ENCODE data around the gene TRAFD1. TPM values are rescaled to one million over a fixed set of nuclear protein-coding genes. Genes with fewer than 3 reads are reported as not detected.

Gene TRAFD1
- total and polyA plus RNA-seq, 9 of the 15 experiments (the other 6 are each of a cell fraction or from before 2014, with no cell fraction given), result 41.3 to 85.5 (median 54.5) TPM

DNA sequence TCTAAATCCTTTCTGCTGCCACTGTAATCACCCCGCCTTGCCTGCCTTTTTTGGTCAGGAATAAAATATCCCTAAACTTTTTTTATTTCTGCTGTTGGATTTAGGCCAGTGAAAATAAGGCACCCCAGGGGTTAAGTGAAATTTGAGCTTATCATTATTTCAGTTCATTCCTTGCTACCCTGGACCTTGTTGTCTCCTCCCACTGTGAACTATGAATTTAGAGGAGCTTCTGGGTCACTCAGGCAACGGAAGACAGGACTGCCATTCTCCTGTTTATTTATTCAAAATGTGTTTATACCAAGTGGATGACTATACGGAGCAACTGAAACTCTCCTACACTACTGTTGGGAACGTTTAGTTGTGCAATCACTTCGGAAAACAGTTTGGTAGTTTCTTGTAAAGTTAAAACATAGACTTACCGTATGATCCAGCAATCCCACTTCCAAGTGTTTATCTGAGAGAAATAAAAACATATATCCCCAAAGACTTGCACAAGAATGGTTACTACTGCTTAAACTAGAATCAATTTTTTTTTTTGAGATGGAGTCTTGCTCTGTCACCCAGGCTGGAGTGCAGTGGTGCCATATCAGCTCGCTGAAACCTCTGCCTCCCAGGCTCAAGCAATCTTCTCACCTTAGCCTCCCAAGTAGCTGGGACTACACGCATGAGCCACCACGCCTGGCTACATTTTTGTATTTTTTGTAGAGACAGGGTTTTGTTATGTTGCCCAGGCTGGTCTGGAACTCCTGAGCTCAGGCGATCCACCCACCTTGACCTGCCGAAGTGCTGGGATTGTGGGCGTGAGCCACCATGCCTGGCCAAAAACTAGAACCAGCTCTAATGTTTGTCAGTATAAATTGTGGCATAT, 2.3 kb upstream of the TRAFD1 start:
- WGBS (ENCODE audit: insufficient coverage, low coverage, missing lambda C conversion rate), result 6% methylated on average over 12 of the region's 12 CpGs
- Histone ChIP-seq H3K9me1 (ENCODE audit: control insufficient read depth, insufficient read depth, low read length) (no peaks in the 10 kb centered on the region), H2AFZ (ENCODE audit: low read depth, low read length) (peak overlapping the region; percentile 87), H3K9ac (ENCODE audit: insufficient read depth in 1 of 2, low read depth in 2 of 2, low read length in 2 of 2) (peak overlapping the region; percentile 47 to 85; a peak in 3 of 4 replicates), H3K36me3 (ENCODE audit: control insufficient read depth, insufficient read depth, low read length) (no peaks in the 10 kb centered on the region), H3K27me3 (ENCODE audit: control insufficient read depth in 2 of 2, insufficient read depth in 2 of 2, low read length in 2 of 2) (no peaks in the 10 kb centered on the region), H4K20me1 (replicated peaks; ENCODE audit: control insufficient read depth, insufficient read depth, low read length) (no peaks in the 10 kb centered on the region), H3K4me2 (ENCODE audit: insufficient read depth, low read length) (peak overlapping the region; percentile 76), H3K27ac (ENCODE audit: extremely low read depth, low read depth, low read length) (peak overlapping the region; percentile 56), H3K79me2 (ENCODE audit: control insufficient read depth, insufficient read depth, low read length) (peaks cover 25% of the 10 kb centered on the region), H3K4me3 (peak overlapping the region; percentile 5; the same call in 1 of the 2 replicates), H3K9me3 (replicated peaks; ENCODE audit: control insufficient read depth, insufficient read depth, low read depth, low read length) (no peaks in the 10 kb centered on the region), H3K4me1 (replicated peaks in 1 of 2; ENCODE audit: control insufficient read depth in 2 of 2, insufficient read depth in 2 of 2, low read length in 2 of 2) (peaks cover 30 to 43% of the 10 kb centered on the region in 2 experiments)
- in situ Hi-C loops (cut with MboI), result no loop called here
- FAIRE-seq (peak; percentile 69), ATAC-seq (peak; percentile 37), DNase-seq (ENCODE audit: extremely low read depth in 1 of 4, low spot score in 3 of 4) (peak in 3 of 4 experiments; percentile 35 to 77 (median 52))
- POLR2A ChIA-PET, result interaction anchor here (0.6 to 1.9 kb wide), 11 partner anchors 10 to 819 kb away, joined by 3 to 13 read pairs (median 3); partner anchors contain the start of genes MAPKAPK5 and NAA25
- intact Hi-C loops (cut with micrococcal nuclease), result no loop called here
- CTCF ChIA-PET (ENCODE audit: low intra/inter-chr PET ratio), result no interaction called here
- BruUV-seq (replicated peaks), result no TSS peak
- TF ChIP-seq, protein P1, sequence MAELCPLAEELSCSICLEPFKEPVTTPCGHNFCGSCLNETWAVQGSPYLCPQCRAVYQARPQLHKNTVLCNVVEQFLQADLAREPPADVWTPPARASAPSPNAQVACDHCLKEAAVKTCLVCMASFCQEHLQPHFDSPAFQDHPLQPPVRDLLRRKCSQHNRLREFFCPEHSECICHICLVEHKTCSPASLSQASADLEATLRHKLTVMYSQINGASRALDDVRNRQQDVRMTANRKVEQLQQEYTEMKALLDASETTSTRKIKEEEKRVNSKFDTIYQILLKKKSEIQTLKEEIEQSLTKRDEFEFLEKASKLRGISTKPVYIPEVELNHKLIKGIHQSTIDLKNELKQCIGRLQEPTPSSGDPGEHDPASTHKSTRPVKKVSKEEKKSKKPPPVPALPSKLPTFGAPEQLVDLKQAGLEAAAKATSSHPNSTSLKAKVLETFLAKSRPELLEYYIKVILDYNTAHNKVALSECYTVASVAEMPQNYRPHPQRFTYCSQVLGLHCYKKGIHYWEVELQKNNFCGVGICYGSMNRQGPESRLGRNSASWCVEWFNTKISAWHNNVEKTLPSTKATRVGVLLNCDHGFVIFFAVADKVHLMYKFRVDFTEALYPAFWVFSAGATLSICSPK (IDR thresholded peaks at IDR 0.05; ENCODE audit: borderline replicate concordance), result 0 out of 2 replicates have a peak, but pooled peaks have one; percentile 28
- TF ChIP-seq RBFOX2 (IDR thresholded peaks at IDR 0.05; ENCODE audit: low read depth, low read length) (no peak), HDAC2 (IDR thresholded peaks at IDR 0.05) (no peak), FOSL1 (tag; conservative IDR thresholded peaks at IDR 0.05) (0 out of 2 replicates have a peak, but pooled peaks have one; percentile 14), RFX1 (IDR thresholded peaks at IDR 0.05) (peak; percentile 69), L3MBTL2 (IDR thresholded peaks at IDR 0.05) (peak; percentile 28; the same call in 1 of the 2 replicates), ZKSCAN8 (CRISPR knock-in tag; IDR thresholded peaks at IDR 0.05) (0 out of 2 replicates have a peak, but pooled peaks have one; percentile 9)
- TF ChIP-seq, protein P2, sequence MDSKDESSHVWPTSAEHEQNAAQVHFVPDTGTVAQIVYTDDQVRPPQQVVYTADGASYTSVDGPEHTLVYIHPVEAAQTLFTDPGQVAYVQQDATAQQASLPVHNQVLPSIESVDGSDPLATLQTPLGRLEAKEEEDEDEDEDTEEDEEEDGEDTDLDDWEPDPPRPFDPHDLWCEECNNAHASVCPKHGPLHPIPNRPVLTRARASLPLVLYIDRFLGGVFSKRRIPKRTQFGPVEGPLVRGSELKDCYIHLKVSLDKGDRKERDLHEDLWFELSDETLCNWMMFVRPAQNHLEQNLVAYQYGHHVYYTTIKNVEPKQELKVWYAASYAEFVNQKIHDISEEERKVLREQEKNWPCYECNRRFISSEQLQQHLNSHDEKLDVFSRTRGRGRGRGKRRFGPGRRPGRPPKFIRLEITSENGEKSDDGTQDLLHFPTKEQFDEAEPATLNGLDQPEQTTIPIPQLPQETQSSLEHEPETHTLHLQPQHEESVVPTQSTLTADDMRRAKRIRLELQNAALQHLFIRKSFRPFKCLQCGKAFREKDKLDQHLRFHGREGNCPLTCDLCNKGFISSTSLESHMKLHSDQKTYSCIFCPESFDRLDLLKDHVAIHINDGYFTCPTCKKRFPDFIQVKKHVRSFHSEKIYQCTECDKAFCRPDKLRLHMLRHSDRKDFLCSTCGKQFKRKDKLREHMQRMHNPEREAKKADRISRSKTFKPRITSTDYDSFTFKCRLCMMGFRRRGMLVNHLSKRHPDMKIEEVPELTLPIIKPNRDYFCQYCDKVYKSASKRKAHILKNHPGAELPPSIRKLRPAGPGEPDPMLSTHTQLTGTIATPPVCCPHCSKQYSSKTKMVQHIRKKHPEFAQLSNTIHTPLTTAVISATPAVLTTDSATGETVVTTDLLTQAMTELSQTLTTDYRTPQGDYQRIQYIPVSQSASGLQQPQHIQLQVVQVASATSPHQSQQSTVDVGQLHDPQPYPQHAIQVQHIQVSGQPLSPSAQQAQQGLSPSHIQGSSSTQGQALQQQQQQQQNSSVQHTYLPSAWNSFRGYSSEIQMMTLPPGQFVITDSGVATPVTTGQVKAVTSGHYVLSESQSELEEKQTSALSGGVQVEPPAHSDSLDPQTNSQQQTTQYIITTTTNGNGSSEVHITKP (IDR thresholded peaks at IDR 0.05; ENCODE audit: partially characterized antibody), result peak; percentile 56
- TF ChIP-seq, protein P3, sequence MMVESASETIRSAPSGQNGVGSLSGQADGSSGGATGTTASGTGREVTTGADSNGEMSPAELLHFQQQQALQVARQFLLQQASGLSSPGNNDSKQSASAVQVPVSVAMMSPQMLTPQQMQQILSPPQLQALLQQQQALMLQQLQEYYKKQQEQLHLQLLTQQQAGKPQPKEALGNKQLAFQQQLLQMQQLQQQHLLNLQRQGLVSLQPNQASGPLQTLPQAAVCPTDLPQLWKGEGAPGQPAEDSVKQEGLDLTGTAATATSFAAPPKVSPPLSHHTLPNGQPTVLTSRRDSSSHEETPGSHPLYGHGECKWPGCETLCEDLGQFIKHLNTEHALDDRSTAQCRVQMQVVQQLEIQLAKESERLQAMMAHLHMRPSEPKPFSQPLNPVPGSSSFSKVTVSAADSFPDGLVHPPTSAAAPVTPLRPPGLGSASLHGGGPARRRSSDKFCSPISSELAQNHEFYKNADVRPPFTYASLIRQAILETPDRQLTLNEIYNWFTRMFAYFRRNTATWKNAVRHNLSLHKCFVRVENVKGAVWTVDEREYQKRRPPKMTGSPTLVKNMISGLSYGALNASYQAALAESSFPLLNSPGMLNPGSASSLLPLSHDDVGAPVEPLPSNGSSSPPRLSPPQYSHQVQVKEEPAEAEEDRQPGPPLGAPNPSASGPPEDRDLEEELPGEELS (CRISPR knock-in tag; IDR thresholded peaks at IDR 0.05; ENCODE audit: borderline replicate concordance), result no peak
- TF ChIP-seq, protein P4, sequence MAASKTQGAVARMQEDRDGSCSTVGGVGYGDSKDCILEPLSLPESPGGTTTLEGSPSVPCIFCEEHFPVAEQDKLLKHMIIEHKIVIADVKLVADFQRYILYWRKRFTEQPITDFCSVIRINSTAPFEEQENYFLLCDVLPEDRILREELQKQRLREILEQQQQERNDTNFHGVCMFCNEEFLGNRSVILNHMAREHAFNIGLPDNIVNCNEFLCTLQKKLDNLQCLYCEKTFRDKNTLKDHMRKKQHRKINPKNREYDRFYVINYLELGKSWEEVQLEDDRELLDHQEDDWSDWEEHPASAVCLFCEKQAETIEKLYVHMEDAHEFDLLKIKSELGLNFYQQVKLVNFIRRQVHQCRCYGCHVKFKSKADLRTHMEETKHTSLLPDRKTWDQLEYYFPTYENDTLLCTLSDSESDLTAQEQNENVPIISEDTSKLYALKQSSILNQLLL (CRISPR knock-in tag; IDR thresholded peaks at IDR 0.05; ENCODE audit: borderline replicate concordance), result no peak
